NCI-H446 (cell line): Measurements from ENCODE around the gene CNTN5.

ENCODE experiments used
- DNase-seq, 2 experiments: peaks; one replicate each; lab custom pipeline; 2025; lab: John Stamatoyannopoulos, UW

Gene CNTN5

DNA sequence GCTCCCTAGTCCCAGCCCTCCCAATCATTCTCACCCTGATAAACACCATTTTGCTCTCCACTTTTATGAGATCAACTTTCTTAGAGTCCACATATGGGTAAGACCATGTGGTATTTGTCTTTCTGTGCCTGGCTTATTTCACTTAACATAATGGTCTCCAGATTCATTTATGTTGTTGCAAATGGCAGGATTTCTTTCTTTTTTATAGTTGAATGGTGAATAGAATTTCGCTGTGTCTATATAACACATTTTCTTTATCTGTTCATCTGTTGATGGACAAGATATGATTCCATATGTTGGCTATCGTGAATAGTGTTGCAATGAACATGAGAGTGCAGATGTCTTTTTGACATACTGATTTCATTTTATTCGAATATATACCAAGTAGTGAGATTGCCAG lies 1298.9 kb downstream of the CNTN5 start:
- no peak for DNase-seq

DNA sequence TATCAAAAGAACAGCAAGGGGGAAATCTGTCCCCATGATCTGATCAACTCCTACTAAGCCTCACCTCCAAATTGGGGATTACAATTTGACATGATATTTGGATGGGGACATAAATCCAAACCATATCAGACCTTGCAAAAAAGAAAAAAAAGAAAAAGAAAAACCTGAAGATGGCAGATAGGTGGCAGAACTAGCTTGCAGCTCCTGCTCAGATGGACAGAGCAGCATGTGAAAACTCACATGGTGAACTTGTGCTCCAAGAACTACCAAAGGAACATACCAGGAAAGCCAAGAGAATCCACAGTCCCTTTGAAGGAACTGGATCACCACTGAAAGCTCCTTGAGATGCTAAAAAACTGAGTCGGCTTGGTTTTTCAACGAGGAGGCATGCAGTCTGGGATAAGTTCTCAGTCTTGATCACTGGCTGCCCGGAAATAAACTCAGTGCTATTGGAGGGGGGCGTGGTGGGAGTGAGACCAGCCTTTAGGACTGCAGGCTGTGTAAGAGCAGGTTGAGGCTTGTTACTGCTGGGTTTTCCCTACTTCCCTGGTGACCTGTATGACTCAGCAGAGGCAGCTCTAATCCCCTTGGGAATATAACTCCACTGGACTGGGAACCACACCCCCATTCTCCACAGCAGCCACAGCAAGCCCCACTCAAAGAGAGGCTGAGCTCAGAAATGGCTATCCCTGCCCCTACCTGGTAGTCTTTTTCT lies 1308.0 kb downstream of the CNTN5 start:
- DNase-seq, result no peak

GRCh38 chr11:100329352-100329751 lies 1308.6 kb downstream of the CNTN5 start:
- DNase-seq, result no peak

DNA sequence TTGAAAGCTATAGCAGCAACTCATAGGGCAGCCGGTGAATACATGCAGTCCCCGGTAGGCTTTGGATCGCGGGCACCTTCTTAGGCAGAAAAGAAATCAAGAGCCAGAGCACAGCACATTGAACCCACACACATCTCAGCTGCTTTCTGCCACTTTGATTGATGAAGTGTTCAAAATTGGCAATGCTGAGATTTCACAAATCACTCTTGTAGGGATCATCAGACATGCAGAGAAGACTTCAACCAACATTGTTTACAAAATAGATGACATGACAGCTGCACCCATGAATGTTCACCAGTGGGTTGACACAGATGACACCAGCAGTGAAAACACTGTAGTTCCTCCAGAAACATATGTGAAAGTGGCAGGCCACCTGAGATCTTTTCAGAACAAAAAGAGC lies 1316.1 kb downstream of the CNTN5 start:
- no peak for DNase-seq

DNA sequence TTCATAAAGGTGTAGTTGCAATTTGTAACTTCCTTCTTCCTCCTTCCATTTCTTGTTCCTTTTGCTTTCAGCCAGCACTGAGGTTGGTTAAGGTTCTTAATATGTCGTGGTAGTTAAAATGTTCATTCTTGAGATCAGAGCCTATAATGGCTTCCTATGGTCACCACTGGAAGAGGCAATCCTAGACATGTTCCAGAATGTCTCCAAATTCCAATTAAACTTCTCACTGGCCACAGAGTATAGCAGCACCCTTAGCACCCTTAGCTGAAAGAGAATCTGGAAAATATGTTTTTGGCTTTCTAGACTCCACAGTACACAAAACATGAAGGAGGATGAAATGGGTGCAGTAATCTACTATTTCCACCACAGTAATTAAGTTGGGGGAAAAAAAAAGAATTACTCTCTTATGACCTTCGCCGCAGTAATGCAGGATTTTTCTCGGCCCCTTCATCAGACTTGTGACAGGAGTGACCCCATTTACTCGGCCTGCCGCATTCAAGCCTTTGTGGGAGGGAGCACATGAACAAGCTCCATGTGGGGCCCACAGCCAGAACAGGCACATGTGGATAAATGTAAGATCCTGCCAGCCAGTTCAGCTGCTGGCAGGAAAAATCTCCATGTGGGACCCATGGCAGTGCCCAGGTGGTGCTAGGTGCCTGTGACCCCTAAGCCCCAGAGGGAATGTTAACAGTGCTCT lies 1317.5 kb downstream of the CNTN5 start:
- no peak for DNase-seq

- no peak for DNase-seq
These were observed 1319.9 kb downstream of the CNTN5 start for GRCh38 chr11:100340466-100341319.

GRCh38 chr11:100353083-100353482 lies 1332.3 kb downstream of the CNTN5 start:
- no peak for DNase-seq

DNA sequence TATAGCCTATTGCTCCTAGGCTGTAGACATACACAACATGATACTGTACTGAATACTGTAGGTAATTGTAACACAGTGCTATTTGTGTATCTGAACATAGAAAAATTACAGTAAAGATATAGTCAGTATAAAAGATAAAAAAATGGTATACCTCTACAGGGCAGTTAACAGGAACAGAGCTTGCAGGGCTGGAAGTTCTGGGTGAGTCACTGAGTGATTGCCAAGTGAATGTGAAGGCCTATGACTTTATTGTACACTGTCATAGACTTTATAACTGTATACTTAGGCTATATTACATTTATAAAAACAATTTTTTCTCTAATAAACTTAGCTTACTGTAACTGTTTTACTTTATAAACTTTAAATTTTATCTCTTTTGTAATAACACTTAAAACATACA lies 1334.0 kb downstream of the CNTN5 start:
- DNase-seq, result no peak

- DNase-seq, result no peak
These were observed 1335.3 kb downstream of the CNTN5 start for GRCh38 chr11:100356035-100356434.

GRCh38 chr11:100359281-100359680 lies 1338.5 kb downstream of the CNTN5 start:
- DNase-seq, result no peak

DNA sequence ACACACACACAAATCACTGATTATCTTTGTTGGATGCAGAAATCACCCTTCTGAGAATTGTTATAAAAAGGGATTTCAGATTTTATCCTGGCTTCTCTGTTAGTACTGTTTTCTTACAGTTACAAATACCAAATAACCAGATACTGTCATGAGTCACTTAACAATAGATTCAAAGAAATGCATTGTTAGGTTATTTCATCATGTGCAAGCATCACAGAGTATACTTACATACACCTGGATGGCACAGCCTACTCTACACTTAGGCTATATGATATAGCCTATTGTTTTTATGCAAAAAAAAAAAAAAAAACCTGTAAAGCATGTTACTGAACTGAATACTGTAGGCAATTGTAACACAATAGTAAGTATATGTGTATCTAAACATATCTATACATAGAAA lies 1347.1 kb downstream of the CNTN5 start:
- no peak for DNase-seq

GRCh38 chr11:100383357-100383865 lies 1362.7 kb downstream of the CNTN5 start:
- no peak for DNase-seq

DNA sequence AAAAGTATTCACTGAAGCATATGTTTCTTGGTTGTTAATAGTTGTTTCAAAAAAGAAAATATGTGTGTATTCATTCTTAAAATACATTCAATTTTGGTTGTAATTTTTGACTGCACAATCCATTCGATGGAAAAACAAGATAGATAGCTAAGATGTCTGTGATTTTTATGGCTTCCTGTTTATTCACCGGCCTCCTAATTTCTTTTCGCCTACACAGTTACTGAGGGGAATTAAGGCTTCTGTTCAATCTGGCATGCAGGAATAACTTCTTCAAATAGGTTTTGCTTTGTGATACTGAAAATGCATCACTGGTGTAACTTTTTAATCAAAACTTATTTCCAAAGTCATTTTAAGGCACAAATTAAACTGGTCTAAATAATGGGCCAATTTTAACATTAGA lies 1375.5 kb downstream of the CNTN5 start:
- DNase-seq, result no peak

GRCh38 chr11:100397401-100397800 lies 1376.7 kb downstream of the CNTN5 start:
- DNase-seq, result no peak

DNA sequence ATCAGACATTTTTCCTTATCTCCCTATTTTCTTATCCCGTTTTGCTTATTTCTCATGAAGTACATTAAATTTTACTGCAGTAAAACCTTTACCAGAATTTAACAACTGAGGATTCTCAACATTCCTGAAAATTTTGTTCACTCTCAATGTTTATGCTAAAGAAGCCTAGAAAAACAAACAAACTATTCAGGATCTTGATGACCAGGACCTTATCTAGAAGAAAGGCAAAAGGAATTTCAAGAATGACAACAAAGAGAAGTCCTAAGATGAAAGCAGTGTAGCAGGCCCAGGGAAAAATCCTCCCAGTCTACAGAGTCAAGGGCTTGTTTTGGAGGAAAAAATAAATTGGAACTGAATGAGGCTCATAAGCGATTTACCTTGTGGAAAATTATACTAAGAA lies 1383.1 kb downstream of the CNTN5 start:
- no peak for DNase-seq

- DNase-seq, result no peak
These were observed 1384.2 kb downstream of the CNTN5 start for GRCh38 chr11:100404907-100405306.
